Esophagus squamous epithelium (tissue), 5 donors: ENCODE data around the gene AIPL1. TPM values are rescaled to one million over a fixed set of nuclear protein-coding genes. Genes with fewer than 3 reads are reported as not detected.

ENCODE experiments used
- DNase-seq: peaks from one replicate; lab custom pipeline; 2025; lab: John Stamatoyannopoulos, UW
- H3K27ac ChIP-seq, 4 donors: fragments of 200-600 bp; sonication (generic); one replicate each; pipeline ENCODE4 v1.5.1; 2016 to 2019; ENCODE audit warnings: mild to moderate bottlenecking in 1 of 4
- H3K27me3 ChIP-seq, 4 donors: fragments of 200-600 bp; sonication (generic); 1 replicate in 3 of 4; 2 replicates in 1 of 4; pipeline versions ENCODE4 v1.5.1 to v1.6.0; 2017 to 2021; ENCODE audit warnings: antibody characterized with exemption in 1 of 4
- H3K36me3 ChIP-seq, 3 donors: fragments of 200-600 bp; sonication (generic); one replicate each; pipeline ENCODE4 v1.5.1; 2016 to 2019
- H3K4me1 ChIP-seq, 3 donors: fragments of 200-600 bp; sonication (generic); one replicate each; pipeline ENCODE4 v1.5.1; 2017 to 2019
- H3K4me3 ChIP-seq, 4 donors: fragments of 200-600 bp; sonication (generic); 1 replicate in 3 of 4; 2 replicates in 1 of 4; pipeline ENCODE4 v1.5.1; 2016 to 2019; ENCODE audit warnings: mild to moderate bottlenecking in 2 of 4, moderate library complexity in 1 of 4
- H3K9me3 ChIP-seq, 3 donors: fragments of 200-600 bp; sonication (generic); one replicate each; pipeline ENCODE4 v1.5.1; 2016 to 2019
- POLR2A ChIP-seq, 4 donors: fragments of 450-650 bp; IDR thresholded peaks; one replicate each; pipeline ENCODE4 v1.6.1; 2017; ENCODE audit warnings: antibody characterized with exemption in 4 of 4, mild to moderate bottlenecking in 4 of 4, moderate library complexity in 3 of 4
- WGBS, 2 donors: methylation state at CpG; one replicate each; pipeline ENCODE4 v1.1.5; 2018; 5-methylcytosine and 5-hydroxymethylcytosine counted together
- intact Hi-C: fragments of 100-400 bp; cut with DNase I; formaldehyde crosslinking; loops from one replicate; pipeline ENCODE4 v1.15.0; 2022
- total RNA-seq, 4 donors: library from RNA; depleted of rRNA; stranded (reverse); fragments of >200 nt; gene quantifications; one replicate each; pipeline ENCODE4 v1.1.0, GENCODE V29; 2016
- TF ChIP-seq, protein P1 (sequence below), 6 experiments: fragments of 450-650 bp in 4 of 6; fragments of 200-600 bp in 2 of 6; sonication (generic) in 2 of 6; IDR thresholded peaks; one replicate each; pipeline ENCODE4 v1.5.1; 2016 to 2019; ENCODE audit warnings: antibody characterized with exemption in 6 of 6, mild to moderate bottlenecking in 4 of 6, moderate library complexity in 4 of 6
- donor health status: DM: yes; HTN: yes; CAD: no.

The AIPL1 gene
- total RNA-seq, 4 donors from 2014 or later = not detected

DNA sequence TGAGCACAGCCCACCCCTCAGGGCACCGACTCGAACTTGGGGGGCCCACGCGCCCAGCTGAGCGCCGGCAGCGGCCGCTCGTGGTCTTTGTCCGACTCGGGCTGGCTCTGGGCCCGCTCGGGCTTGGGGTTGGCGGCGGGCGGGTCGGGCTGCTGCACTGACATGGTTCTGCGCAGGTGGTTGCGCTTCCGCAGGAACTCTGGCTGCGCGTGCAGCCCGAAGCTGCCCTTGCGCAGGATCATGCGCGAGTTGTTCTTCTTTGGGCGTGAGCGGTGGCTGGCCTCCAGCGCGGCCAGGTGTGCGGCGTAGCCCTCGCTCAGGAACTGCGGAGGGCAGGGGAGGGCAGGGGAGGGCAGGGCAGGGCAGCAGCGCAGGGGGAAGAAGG, 20.4 kb upstream of the AIPL1 start:
- DNase-seq = no peak
- WGBS, 2 donors = no CpG with 5 or more reads among the region's 35 CpGs
- H3K27me3 ChIP-seq = no peaks in the 10 kb centered on the region
- H3K9me3 ChIP-seq = no peaks in the 10 kb centered on the region
- no peak for TF ChIP-seq POLR2A (IDR thresholded peaks at IDR 0.05)
- TF ChIP-seq, protein P1, sequence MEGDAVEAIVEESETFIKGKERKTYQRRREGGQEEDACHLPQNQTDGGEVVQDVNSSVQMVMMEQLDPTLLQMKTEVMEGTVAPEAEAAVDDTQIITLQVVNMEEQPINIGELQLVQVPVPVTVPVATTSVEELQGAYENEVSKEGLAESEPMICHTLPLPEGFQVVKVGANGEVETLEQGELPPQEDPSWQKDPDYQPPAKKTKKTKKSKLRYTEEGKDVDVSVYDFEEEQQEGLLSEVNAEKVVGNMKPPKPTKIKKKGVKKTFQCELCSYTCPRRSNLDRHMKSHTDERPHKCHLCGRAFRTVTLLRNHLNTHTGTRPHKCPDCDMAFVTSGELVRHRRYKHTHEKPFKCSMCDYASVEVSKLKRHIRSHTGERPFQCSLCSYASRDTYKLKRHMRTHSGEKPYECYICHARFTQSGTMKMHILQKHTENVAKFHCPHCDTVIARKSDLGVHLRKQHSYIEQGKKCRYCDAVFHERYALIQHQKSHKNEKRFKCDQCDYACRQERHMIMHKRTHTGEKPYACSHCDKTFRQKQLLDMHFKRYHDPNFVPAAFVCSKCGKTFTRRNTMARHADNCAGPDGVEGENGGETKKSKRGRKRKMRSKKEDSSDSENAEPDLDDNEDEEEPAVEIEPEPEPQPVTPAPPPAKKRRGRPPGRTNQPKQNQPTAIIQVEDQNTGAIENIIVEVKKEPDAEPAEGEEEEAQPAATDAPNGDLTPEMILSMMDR (IDR thresholded peaks at IDR 0.05) = no peak
- peak overlapping the region in 2 of 4 donors; percentile 12 to 17 for H3K27ac ChIP-seq
- peak overlapping the region in 2 of 4 donors; percentile 20 to 54 for H3K4me3 ChIP-seq
- peaks cover 10 to 34% (median 12%) of the 10 kb centered on the region in 3 donors for H3K4me1 ChIP-seq
- intact Hi-C loops = no loop called here
- H3K36me3 ChIP-seq = peaks cover 0 to 41% (median 0%) of the 10 kb centered on the region in 3 donors

DNA sequence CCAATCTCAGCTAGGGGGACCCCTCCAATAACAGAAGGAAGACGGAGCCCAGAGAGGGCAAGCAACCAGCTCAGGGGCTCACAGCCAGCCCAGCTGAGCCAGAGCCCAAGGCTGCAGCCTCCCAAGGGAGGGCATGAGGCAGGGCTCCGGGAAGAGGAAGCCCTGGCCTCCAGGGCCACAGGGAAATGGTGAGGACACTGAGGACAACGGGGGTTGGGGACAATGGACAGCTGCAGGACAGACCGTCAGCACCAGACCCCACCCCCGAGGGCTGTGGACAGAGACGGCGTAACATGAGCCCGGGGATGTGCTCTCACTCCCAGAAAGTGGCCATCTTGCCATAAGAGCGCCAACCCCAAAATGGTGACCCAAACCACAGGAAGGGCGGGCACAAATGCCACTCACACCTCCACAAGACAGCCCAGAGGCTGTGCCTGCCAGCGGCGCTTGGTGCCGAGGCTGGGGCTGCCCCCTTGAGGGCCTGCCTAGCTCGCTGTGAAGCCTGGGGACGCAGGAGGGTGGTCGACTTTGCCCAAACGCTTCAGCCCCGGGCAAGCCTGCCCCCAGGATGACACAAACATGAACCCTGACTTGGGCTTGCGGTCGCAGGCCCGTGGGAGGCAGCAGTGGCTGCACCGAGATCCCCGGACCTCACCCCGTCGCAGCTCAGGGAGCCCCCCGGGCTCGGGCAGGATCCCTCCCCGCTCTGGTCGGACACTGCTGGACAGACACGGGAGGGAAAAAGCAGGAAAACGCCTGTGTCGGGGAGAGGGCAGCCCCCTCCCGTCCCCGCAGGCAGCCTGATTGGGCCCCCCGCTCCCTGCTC, 19.8 kb upstream of the AIPL1 start:
- no peak for TF ChIP-seq POLR2A (IDR thresholded peaks at IDR 0.05)
- TF ChIP-seq, protein P1 (IDR thresholded peaks at IDR 0.05) = no peak
- 62 to 100% methylated on average over 1 to 10 of the region's 35 CpGs for WGBS, 2 donors
- no peak for DNase-seq
- Histone ChIP-seq H3K27ac (peak overlapping the region in 2 of 4 donors; percentile 12 to 17), H3K9me3 (no peaks in the 10 kb centered on the region), H3K27me3 (no peaks in the 10 kb centered on the region), H3K4me1 (peaks cover 10 to 34% (median 12%) of the 10 kb centered on the region in 3 donors), H3K36me3 (peaks cover 0 to 40% (median 0%) of the 10 kb centered on the region in 3 donors), H3K4me3 (peak overlapping the region in 2 of 4 donors; percentile 20 to 54)
- intact Hi-C loops = no loop called here

DNA sequence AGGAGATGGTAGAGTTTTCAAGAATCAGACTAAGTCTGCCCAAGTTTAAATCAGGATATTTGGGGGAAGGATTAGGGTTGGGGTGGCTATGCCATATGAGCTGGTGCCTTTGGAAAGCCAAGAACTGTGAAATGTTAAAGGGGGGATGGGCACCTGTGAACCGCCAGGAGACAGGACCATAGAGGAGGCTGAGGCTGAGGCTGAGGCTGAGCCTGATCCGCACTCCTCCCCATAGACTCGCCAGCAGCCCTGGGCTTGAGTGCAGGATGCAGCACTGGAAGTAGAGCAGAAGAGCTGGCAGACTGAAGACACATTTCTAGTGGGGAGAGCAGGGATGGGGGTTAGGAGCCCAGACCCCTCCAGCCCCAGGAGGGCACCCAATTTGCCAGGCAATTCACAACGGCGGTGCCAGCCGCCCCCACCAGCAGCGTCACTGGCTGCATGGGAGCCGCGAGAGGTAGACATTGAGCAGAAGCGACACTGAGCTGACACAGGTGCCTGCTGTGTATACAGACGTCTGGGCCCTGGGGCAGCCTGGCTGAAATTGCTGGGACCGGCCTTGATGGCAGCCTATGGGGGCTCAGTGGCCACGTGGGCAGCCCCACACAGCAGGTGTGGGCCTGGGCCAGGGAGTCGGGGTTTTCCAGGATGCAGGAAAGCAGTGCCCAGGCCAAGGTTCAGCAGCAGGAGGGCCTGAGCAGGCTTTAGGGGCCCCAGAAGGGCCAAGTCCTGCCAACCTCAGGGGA, 18.5 kb upstream of the AIPL1 start:
- H3K4me3 ChIP-seq = no peak overlapping the region
- peaks cover 0 to 44% (median 0%) of the 10 kb centered on the region in 3 donors for H3K36me3 ChIP-seq
- intact Hi-C loops = no loop called here
- 68 to 87% methylated on average over 4 to 6 of the region's 14 CpGs for WGBS, 2 donors
- TF ChIP-seq, protein P1 (IDR thresholded peaks at IDR 0.05) = no peak
- H3K27me3 ChIP-seq = no peaks in the 10 kb centered on the region
- H3K27ac ChIP-seq = no peak overlapping the region
- no peak for DNase-seq
- no peaks in the 10 kb centered on the region for H3K9me3 ChIP-seq
- peaks cover 10 to 34% (median 12%) of the 10 kb centered on the region in 3 donors for H3K4me1 ChIP-seq

DNA sequence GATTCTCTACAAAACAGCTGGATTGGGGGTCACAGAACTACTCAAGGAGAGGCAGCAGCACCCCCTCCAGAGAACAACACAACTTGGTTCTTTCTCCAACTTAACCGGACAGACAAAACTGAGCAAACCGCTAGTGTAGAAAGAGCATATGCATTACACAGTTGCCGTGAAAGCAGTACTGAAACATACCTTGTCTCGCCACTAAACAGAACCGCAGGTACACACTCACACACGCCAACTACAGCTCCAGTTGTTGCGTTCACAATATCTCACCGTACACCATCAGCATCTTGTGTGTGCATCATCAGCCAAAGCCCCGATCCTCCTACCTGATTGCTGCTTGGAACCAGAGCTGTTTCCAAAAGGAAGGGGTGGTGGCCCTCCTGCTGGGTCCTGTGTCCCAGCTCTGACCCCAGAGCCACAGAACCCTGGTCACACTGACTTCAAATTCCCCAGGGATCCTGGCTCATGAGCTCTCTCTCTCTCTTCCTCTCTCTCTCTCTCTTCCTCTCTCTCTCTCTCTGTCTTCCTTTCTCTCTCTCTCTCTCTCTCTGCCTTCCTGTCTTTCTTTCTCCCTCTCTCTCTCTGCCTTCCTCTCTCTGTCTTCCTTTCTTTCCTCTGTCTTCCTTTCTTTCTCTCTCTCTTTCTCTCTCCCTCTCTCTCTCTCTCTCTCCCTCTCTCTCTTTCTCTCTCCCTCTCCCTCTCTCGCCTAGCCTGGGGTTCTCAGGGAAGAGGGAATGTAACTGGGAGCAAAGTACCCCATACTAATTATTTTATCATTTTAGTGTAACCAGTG, 17.7 kb upstream of the AIPL1 start:
- 80 to 82% methylated on average over 9 to 10 of the region's 10 CpGs for WGBS, 2 donors

More for the DNA sequence above, 17.7 kb upstream of the AIPL1 start:
- DNase-seq = no peak
- no peak overlapping the region for H3K27ac ChIP-seq
- intact Hi-C loops = no loop called here
- no peaks in the 10 kb centered on the region for H3K27me3 ChIP-seq
- no peaks in the 10 kb centered on the region for H3K9me3 ChIP-seq
- H3K36me3 ChIP-seq = peaks cover 0 to 50% (median 0%) of the 10 kb centered on the region in 3 donors
- peaks cover 10 to 26% (median 10%) of the 10 kb centered on the region in 3 donors for H3K4me1 ChIP-seq
- no peak overlapping the region for H3K4me3 ChIP-seq
- TF ChIP-seq, protein P1 (IDR thresholded peaks at IDR 0.05) = no peak
- TF ChIP-seq POLR2A (IDR thresholded peaks at IDR 0.05) = no peak
